HG02840 (cell line): ENCODE results near the gene EYS.
"Not testable (repeated sequence)": the region's sequence is repeated elsewhere in the genome, so short reads cannot be mapped to it uniquely, and the experiment has no call there.

Source experiments
- ATAC-seq: cut with Tn5 transposase; IDR thresholded peaks from one replicate; pipeline ENCODE4 v1.9.1; 2021; ENCODE audit warnings: mild to moderate bottlenecking, moderate library complexity, moderate number of reproducible peaks; ENCODE audit not compliant: unreplicated experiment, low FRiP score

The EYS gene

GRCh38 chr6:63953336-63954021 lies 1753.5 kb downstream of the EYS start:
- ATAC-seq = not testable (repeated sequence)

GRCh38 chr6:63947792-63948529 lies 1759.1 kb downstream of the EYS start:
- no peak for ATAC-seq

GRCh38 chr6:63945987-63946386 lies 1761.0 kb downstream of the EYS start:
- no peak for ATAC-seq

DNA sequence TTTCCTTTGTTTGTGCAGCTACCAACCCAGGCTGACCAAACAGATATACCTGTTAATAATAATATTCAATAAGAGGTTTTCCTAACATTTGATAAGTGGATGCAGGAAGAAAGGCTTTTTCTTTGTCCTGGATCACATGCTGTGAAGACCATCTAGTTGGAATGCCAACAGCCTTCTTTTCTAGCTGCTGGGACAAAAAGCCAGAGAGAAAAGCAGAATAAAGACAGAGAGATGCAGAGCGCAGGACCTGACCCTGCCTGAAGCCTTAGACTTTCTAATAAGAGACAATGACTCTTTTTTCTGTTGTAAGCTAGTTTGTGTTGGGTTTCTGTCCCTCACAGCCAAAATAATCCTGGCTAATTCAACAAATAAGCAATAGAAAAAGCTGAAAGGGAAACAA lies 1763.2 kb downstream of the EYS start:
- ATAC-seq = no peak

DNA sequence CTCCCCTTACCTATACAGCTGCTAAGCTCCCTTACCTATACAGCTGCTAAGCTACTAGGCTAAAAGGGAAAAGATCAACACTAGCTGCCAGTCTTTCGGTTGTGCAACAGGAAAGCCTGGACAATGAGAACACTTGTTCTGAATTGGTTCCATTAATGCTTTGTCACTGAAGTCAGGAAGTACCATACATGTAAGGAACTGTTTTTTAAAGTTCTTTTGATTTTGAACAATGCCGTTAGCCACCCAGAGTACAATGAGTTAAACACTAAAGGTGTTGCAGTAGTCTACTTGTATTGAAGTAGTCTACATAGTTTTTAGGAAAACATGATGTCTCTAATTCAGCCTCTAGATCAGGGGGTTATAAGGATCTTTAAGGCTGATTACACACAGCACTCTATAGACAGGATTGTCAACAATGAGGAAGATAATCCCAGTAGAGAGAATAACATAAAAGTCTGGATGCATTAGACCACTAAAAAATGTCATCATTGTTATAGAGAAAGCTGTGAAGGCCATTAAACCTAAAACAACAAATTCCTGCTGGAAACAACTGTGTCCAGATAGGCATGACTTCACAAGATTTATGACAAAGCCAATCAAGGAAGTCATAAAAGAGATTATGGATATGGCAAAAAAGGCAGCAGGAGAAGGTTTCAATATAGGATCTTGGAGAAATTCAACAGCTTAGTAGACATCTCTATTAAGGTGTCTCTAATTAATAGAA lies 1765.1 kb downstream of the EYS start:
- ATAC-seq = no peak

- no peak for ATAC-seq
Observed at GRCh38 chr6:63940056-63940455, 1767.0 kb downstream of the EYS start.

DNA sequence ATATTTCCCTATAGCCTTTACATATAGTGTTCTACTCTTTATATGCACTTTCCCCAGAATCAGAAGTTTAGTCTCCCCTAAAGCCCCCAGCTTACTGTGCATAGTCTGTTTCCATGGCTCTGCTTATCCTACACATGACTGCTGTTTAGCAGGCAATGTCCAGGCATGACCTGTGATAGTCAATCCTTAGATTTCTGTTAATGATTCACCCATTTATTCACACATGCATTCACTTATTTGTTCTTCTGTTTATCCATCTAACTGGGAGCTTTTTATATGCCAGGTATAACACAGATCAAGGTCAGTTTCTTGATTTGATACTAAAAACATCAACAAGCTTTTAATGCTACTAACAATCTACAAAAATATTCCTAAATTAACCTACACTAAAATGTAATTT lies 1770.6 kb downstream of the EYS start:
- no peak for ATAC-seq

GRCh38 chr6:63935732-63936131 lies 1771.3 kb downstream of the EYS start:
- no peak for ATAC-seq

GRCh38 chr6:63933948-63934347 lies 1773.1 kb downstream of the EYS start:
- ATAC-seq = not testable (repeated sequence)

- no peak for ATAC-seq
Observed at GRCh38 chr6:63930848-63931247, 1776.2 kb downstream of the EYS start.

DNA sequence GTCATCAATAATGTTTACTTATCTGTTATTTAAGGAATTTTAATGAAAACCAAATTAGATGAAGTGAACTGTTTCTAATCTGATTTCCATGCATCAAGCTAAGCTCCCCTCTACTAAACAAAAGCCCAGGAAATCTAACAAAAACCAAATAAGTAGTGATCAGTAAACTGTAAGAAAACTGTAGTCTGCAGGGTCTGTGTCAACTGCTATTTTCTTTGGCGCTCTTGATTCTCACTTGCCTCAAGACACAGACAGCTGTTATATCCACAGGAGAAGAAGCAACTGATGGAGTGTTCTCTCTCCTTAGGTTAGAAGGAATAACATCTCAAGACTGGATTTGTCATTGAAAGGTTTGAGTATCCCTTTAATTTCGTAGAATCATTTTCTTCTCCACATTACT lies 1777.9 kb downstream of the EYS start:
- no peak for ATAC-seq

DNA sequence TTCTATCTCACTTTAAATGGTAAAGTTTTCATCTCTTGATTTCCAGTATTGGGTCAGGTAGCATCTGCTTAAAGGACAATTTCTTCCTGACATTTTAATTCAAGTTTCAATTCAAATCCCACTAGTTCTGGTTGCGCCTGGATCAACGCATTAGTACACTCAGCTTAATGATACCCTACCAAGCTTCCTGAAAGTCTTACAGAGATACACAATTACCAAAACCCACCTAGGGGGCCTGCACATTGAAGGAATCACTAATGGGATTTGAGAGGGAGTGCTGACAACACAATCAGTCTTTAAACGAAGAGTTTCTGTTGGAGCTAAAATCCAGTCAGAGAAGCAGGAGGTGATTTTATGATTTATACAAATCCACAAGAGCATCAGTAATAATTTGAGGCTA lies 1778.4 kb downstream of the EYS start:
- no peak for ATAC-seq

DNA sequence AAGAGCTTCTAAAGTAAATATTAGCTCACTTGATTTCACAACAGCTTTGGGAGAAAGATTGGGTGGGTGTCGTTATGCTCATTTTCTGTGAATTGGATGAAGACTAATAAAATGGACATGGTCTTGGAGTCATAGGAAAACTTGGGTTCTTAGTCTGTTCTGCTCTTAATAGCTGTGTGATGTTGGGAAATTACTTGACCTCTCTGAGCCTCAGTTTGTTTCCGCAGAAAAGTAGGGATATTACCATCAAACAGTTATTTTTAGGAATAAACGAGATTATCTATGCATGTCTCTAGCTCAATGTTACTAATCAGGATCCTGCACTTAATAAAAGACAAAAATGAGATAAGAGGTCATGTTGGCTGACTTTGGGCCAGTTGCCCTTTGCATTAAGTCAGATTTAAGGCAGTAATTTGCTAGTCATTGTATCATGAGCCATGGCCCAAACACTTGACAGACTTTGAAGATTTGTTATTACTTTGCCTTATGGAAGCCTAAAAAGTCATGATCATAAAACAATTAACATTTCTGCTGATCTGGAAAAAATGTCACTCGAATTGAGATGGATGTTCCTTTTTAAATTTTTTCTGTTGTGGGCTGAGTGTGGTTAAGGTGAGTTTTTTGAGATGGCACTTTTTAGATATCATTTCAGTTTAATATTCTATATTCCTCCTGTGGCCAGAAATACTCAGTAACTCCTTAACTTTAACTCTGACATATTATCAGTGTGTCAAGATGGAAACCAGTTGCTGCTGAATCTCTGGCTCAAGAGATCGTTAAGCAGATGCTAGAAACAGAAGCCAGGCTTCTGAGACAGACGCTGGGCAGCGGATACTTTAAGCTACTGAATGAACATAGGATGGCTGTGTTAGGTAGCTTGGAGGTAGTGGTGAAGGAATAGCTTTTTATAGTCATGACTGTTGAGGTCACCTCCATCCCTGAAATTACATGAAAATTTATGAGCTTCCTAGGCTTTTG lies 1779.8 kb downstream of the EYS start:
- no peak for ATAC-seq

- ATAC-seq = no peak
Observed at GRCh38 chr6:63926258-63926780, 1780.7 kb downstream of the EYS start.

DNA sequence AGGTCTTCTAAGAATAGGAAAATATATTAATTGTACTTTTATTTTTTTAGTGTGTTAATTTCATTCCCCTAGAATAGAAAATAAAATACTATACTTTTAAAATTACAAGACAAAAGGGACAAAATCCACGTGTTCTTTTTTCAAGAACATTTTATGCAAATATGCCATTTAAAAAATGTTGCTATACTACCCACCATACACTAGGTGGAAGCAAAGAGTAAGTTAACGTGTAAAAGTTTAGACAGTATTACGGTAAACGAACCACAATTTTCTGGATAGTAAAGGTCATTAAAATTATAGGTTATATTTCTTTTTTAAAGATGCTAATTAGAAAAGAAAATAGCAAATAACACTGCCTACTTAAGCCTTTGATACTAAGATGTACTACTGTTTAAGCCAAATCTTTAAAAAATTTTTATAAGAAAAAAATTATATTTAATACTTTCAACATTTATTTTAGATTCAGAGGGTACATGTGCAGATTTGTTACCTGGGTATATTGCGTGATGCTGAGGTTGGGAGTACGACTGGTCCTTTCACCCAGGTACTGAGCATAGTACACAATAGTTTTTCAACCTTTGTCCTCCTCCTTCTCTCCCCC lies 1783.8 kb downstream of the EYS start:
- ATAC-seq = peak; percentile 69

DNA sequence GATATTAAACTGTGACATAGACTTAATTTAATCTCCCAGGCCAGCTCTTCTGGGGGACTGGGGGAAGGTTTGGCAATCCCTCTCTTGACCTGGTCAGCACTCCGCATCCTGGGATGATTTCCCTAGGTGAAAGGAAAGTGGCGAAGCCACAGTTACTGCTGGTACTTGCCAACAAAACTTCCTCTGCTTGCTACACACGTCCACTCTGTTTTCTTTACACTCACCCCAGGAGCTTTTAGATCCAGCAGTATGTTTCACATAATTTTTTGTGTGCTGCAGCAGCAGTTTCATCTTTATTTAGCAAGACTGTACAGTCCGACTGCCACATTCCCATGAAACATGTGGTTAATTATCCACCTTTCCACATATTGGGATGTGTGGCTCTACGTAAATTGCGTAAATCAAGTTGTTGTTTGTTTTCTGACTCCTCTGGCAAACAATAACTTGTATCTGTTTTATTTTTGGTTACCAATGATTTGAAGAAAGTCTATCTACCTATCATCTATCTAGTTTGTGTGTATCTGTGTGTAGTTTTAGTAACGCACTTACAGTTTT lies 1787.4 kb downstream of the EYS start:
- no peak for ATAC-seq

DNA sequence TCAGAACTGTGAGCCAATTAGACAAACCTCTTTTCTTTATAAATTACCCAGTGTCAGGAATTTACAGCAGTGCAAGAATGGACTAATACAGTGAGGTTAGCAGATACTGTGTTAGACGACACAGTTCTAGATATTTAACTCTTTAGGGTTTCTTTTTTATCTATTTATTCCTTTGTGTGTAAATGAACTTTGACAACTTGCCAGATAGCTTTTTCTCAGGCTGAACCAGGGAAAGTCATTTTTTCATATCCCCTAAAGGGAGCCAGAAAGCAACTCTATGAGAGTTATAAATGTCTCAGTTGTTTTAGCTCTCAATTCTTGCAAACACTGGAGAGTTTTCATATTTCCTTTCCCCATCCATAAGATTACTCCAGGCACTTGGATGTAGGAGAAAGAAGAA lies 1794.1 kb downstream of the EYS start:
- no peak for ATAC-seq

GRCh38 chr6:63910863-63911551 lies 1796.0 kb downstream of the EYS start:
- no peak for ATAC-seq
